ENCODE data around the gene VAMP8. TPM values are rescaled to one million over a fixed set of nuclear protein-coding genes. Genes with fewer than 3 reads are reported as not detected.
"Not testable (repeated sequence)": the region's sequence is repeated elsewhere in the genome, so short reads cannot be mapped to it uniquely, and the experiment has no call there.

Gene VAMP8
- total RNA-seq, 1 donor from 2014 or later: 14.6 TPM

DNA sequence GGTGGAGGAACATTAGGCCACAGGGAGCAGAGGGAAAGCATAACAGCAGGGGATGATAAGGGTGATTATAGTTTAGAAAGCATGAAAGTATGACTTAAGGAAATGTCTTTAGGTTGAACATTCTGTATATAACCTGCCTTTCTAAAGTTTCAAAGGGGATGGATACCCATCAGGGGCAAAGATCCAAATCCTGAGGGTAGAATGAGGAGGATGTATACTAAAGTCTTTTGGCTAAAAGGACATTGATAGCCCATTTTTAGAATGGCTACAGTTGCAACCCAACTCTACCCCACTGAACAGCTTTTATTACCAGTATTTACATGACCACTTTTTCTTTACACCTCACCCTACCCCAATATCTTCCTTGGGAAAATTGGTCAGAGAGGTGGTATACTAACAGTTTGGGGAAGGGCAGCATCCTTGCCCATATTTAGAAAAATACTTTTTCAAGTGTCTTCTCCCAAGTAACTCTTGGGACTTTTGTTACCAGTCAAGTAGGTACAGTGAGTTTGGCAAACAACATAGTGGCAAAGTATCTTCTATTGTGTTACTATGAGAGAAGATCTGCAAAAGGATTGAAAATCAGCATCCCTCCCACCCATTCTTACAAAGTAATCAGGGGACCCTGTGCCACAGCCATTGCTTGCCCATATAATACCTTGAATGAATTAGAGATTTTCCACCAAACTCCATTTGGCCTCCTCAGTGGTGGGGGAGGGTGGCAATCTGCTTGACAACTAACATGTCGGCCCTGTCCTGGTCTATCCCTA, 30.1 kb upstream of the VAMP8 start:
- no peak for DNase-seq (ENCODE audit: low read depth, low spot score)

DNA sequence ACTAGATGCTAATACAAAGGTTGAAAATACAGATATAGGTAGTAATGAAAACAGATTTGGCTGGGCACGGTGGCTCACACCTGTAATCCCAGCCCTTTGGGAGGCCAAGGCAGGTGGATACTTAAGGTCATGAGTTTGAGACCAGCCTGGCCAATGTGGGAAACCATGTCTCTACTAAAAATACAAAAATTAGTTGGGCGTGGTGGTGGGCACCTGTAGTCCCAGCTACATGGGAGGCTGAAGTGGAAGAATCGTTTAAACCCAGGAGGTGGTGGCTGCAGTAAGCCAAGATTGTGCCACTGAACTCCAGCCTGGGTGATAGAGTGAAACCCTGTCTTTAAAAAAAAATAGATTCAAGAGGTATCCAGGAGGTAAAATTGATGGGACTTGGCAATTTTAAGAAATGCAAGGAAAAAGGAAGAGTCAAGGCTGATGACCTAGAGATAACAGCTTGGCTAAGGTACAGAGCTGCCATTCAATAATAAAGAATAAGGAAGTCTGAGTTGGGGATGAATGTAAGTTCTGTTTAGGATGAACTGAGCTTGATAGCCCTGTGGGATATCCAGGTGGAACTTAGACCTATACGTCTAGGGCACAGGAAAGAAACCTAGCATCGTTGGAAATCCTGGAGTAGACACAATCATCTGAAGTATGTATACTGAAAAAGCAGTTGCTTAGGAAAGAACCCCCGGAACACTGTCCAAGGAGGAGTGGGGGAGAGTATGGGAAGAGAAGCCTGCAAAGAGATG, 29.4 kb upstream of the VAMP8 start:
- DNase-seq (ENCODE audit: low read depth, low spot score): no peak

DNA sequence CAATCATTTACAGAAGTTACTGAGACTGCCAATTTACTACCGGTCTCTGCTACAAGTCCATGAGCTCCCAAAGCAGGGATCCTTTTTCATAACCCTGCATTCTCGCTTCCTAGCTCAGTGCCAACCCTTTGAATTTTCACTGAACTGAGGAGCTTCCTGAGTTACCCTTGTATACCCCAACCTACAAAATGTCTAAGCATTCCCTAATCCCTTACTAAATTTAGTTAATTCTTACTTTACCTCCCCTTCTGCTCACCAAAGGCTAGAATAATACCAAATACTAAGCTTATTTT, 28.8 kb upstream of the VAMP8 start:
- DNase-seq (ENCODE audit: low read depth, low spot score): no peak

DNA sequence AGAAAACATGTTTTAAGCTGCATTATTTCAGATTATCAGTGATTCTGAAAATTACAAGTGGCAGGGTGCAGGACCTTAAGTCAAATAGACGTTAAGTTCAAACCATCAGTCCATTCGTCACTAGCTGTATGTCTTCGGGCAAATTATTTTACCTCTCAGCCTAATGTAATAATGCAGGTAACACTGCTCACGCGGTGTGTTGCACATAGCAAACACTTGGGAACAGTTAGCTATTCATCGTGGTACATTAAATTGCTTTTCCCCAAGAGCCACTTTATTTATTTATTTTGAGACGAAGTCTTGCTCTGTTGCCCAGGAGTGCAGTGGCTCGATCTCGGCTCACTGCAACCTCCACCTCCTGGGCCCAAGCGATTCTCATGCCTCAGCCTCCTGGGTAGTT, 28.3 kb upstream of the VAMP8 start:
- no peak for DNase-seq (ENCODE audit: low read depth, low spot score)

DNA sequence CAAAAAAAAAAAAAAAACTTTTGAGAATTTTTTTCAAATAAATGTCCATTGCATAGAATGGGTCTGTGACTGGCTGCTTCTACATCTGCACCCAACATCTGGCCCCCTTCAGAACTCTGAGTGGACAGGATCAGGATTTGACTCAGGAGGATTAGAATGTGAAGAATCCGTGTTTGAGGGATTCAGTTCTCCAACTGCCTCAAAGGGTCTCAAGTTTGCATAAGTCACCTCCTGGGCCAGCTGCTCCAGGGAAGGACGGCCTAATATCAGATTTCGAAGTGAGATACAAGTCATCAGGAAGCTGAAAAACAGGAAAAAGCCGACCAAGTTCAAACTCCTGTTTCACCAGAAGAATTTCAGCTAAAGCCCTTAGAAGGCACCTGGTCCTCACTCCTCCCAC, 27.6 kb upstream of the VAMP8 start:
- peak; percentile 20 for DNase-seq (ENCODE audit: low read depth, low spot score)

DNA sequence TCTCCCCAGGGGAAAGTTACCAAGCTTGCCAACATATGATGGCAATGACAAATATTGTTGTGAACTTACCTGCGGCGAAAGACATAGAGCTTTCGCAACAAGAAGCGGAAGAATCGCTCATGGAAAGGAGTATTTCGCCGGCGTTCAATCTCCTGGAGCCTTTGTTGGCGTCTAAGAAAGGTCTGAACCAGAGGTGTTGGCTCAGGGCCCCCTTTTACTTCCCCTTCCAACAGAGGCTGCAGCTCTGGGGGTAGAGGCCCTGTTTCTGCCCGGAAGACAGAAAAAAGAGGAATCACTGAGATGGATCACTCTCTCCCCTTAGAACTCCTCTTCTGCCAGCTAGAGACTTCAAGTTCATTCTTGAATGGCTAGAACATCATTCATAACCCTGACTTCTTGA, 26.9 kb upstream of the VAMP8 start:
- DNase-seq (ENCODE audit: low read depth, low spot score): no peak

DNA sequence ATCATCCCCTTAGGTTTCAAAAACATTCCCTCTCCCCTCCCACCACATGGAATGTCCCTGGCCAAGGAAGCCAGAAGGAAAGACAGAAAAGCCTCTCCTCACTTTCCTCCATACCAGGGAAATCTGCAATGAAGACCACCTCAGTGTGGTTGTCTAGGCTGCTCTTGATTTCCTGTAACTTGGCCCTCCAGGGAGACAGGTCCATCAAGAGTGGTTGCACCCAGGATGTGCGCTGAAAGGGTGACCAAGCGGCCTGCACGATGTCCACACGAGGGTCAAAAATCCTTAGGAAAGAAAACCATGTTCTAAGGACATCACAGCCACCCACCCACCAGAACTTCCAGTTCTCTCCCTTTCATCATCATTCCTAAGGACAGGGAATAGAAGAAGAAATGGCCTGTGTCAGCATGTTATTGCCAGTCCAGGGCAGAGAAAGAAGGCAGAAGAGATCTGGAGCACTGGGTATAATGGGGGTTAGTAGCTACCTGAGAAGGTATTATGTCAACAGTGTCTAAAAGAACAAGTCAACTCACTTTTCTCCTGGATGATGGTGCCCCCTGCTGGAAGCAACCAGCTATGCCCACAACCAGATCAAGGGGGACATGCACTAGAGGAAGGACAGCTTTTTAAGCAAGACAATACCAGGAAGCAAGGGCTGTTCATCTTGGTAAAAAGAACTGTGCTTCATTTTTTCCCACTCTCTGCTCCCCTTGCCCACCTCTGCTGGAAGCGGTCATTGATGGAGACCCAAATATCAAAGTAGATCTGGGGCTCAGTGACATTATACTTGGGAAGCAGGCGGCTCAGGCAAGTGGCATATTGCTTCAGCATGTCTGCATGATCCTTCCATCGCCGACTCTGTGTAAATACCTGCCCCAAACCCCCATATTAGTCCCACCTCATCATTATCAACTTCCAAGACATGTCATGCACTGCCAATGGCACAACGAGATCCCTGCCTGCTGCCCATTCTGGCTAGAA, 25.4 kb upstream of the VAMP8 start:
- DNase-seq (ENCODE audit: low read depth, low spot score): peak; percentile 37

DNA sequence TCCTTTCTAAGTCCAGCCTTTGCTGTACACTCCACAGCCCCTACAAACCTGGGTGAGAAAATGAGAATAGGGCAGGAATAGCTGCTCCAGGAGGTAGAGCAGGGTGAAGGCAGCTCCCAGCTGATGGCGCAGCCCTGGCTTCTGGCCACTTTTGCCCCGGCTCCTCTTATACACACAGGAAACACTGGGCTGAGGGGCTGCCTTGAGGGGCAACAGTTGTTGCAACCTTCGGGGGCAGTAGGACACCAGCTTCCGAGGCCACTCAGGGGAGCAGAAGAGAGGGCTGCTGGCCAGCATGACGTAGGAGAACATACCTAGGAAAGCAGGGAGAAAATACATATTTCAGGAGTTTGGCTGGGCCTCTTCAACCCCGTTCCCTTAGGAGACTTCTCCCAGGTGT, 24.2 kb upstream of the VAMP8 start:
- DNase-seq (ENCODE audit: low read depth, low spot score): no peak

DNA sequence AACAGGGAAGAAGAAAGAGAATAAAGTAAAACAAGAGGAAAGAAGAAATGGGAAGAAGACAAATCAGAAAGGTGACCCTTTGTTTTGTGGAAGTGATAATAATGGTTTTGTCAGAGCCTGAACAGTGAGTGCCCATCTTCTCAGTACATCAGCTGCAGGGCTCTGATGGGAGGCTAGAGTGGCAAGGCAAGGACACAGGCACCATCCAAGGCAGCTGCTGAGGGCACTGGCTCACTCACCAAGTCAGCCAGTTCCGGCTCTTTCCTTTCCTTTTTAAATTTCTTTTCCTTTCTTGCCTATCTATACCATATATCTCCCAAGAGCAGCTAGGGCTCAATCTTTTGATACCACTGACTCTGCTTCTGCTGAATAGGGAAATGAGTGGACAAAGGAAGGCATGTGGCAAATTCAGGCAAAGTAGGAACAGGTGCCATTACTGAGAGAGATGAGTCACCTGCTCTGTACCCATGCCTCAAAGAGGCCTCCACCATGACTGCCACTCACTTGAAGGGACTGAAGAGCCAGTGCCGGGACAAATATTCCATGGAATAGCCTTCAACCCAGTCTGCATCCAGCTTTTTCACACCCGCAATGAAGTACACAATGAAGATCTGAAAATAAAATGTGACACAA, 22.3 kb upstream of the VAMP8 start:
- no peak for DNase-seq (ENCODE audit: low read depth, low spot score)

DNA sequence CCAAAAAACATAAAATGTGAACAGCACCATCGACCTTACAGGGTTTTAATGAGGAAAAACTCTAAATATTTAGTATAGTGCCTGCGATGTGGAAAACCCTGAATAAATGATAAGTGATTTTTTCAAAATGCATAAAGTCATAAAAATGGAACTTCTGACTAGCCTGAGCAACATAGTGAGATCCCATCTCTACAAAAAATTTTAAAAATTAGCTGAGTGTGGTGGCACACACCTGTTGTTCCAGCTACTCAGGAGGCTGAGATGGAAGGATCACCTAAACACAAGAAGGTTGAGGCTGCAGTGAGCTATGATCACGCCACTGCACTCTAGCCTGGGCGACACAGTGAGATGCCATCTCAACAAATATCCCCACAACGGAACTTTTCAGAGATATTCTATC, 20.3 kb upstream of the VAMP8 start:
- no peak for DNase-seq (ENCODE audit: low read depth, low spot score)

DNA sequence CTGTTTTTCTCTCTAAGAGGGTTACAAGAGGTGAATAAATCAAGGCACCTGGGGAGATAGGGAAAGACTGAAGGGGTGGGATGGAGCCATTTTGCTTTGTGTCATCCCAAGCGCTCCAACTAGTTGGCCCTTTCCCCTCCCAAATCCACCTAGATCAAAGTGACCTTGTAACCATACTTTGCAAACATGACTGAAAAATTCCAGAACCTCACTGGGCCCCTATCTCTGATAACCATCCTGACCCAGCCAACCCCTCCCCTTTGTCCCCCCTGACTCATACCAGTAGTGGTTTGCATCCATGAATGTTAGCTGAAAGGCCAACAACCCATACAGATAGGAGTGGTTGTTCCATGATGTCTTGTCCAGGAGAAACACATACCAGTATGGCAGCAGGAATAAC, 19.2 kb upstream of the VAMP8 start:
- no peak for DNase-seq (ENCODE audit: low read depth, low spot score)

DNA sequence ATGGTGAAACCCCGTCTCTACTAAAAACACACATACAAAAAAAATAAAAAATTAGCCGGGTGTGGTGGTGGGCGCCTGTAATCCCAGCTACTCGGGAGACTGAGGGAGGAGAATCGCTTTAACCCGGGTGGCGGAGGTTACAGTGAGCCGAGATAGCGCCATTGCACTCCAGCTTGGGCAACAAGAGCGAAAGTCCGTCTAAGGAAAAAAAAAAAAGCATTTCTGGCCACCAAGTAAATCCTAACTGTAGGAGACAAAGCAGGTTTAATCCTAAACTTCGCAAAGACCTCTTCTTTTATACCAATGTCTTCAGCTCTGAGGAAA, 17.0 kb upstream of the VAMP8 start:
- not testable (repeated sequence) for DNase-seq (ENCODE audit: low read depth, low spot score)

DNA sequence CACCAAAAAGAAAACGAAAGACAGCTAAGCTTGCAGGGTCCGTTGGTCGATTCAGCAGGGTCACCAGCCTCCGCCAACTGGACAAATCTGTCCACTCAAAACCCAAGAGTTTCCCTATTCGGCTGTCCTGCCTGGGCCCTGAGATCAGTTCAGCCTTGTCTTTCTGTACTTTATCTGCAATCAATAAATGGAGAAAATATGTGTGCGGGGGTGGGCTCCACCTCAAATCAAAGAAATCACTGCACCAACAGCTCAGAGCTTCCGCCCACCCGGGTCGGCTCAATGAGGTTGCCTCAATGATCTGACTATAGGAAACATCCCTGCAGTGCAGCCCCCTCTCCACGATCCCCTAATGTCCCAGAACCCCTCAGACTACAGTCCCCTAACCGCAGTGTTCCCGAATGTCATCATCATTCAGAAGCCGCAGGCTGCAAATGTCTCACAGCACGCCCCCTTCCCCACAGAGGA, 16.5 kb upstream of the VAMP8 start:
- DNase-seq (ENCODE audit: low read depth, low spot score): no peak

DNA sequence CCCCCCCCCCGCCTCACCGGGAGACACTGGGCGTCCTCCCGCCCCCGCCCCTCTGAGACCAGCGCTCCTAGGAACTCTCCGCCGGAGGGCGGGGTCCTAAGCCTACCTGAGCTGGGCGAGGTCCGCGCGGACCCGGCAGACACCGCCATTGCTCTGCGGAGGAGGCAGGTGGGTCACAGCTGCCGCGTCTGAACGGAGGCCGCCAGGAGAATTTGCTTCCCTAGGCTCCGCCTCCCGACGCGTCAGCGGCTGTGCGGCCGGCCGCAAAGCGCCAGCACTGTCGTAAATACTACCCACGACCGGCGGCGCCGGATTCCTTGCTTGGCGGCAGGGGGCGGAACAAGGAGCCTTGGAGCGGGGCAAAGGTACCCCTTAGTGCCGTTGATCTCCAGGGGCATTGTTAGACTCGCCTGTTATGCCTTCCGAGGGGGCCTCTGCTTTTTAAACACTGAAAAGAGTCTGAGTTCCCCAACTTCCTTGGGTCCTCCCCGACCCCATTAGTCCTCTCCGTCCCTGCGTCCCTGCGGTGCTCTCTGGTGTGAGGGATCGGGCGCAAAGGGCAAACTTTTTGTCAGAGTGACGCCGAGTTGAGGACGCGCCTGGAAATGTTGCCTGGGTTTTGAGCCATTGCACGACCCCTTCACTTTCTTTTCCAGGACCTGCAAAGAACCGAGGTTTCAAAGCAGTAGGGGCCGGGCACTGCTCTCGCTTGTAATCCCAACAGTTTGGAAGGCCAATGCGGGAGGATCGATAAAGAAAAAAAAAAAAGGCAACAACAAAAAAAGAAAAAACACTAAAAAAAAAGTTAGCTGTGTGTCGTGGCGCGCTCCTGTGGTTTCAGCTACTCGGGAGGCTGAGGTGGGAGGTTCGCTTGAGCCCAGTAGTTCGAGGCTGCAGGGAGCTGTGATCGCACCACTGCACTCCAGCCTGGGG, 15.8 kb upstream of the VAMP8 start, which contains the start of gene GGCX:
TSS of gene GGCX (minus strand) at position 214 of the 933 bp plus-strand sequence. CDS start at position 149, 65 bp downstream.
- DNase-seq (ENCODE audit: low read depth, low spot score): peak; percentile 76

DNA sequence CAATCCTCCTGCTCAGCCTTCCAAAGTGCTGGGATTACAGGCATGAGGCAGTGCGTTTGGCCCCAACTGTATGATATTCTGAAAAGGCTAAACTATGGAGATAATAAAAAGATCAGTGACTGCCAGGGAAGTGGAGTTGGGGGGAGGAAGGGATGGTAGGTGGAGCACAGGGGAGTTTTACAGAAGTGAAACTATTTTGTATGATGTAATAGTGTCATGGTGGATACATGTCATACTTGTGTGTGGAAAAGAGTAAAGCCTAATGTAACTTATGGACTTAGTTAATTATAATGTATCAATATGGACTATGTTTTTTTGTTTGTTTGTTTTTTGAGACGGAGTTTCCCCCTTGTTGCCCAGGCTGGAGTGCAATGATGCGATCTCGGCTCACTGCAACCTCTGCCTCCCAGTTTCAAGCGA, 13.2 kb upstream of the VAMP8 start:
- no peak for DNase-seq (ENCODE audit: low read depth, low spot score)

DNA sequence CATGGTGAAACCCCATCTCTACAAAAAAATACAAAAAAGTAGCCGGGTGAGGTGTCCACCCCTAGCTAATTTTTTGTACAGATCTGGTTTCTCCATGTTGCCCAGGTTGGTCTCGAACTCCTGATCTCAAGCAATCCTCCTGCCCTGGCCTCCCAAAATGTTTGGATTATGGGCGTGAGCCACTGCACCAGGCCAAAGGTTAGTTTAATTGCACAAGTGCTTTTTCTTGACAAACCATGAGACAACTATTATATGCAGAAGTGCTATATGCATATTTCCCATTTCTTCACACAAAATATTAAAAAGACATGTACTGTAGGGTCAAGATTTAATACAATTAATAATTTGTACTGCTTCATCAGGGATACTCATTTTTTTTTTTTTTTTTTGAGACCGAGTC, 11.1 kb upstream of the VAMP8 start:
- no peak for DNase-seq (ENCODE audit: low read depth, low spot score)

DNA sequence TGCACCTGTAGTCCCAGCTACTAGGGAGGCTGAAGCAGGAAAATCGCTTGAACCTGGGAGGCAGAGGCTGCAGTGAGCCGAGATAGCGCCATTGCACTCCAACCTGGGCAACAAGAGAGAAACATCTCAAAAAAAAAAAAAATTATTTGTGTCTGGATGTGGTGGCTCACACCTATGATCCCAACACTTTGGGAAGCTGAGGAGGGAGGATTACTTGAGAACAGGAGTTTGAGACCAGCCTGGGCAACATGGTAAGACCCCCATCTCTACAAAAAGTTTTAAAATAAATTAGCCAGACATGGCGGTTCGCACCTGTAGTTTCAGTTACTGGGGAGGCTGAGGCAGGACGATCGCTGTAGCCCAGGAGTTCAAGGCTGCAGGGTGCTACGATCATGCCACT, 1.6 kb upstream of the VAMP8 start:
- DNase-seq (ENCODE audit: low read depth, low spot score): no peak

DNA sequence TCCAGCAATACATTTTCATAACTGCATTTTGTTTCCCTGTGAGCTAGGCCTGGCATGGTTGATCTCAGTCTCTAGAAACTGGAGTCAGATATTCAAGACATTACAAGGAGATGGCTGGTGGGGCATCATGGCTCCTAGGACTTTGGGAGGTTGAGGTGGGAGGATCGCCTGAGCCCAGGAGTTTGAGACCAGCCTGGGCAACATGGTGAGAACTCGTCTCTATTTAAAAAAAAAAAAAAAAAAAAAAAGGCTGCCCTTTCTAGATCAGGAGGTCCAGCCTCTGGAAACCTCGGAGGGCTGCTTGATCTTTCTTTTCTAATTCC, 362 bp upstream of the VAMP8 start:
- no peak for DNase-seq (ENCODE audit: low read depth, low spot score)

DNA sequence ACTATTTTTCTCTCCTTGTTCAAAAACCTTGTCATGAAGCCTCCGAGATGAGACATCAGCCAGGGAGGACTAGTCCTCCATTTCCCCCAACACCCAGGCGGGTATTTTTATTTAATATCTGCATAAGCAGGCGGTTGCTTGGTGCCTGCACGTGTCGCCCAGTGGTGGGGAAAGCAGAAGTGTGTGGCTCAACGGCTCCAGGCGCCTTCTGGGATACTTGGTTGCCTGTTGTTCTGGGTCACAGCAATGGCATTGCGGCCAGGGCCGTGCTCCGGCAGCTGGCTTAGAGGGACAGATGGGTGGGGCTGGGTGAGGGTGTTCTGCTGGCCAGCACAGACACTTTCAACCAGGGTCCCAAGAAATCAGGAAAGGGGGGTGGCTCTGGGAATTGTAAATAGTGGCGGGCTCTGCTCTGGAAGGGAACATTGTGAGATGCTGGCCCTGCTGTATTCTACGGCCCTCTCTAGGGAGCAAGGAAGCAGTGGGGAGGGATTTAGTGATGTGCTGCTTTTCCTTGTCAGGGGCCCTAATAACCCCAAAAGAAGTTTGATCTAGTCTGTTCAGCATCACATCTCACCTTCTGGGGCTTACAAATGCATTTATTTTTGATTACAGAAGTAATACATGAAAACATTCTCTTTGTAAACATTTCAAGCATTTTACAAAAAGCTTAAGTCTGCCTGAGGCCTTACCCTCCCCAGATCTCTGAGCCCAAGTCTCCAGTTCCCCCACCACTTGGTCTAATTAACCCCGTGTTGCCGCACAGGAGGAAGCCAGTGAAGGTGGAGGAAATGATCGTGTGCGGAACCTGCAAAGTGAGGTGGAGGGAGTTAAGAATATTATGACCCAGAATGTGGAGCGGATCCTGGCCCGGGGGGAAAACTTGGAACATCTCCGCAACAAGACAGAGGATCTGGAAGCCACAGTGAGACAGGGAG, 1.1 kb downstream of the VAMP8 start:
- no peak for DNase-seq (ENCODE audit: low read depth, low spot score)

Measured in pulmonary artery endothelial cell (primary cell).